HTR-8/SVneo (cell line): ENCODE results near the gene PIPOX.

ENCODE experiments used
- DNase-seq: peaks from one replicate; pipeline ENCODE4 v3.0.0; 2011; ENCODE audit warnings: low spot score, mixed read lengths; ENCODE audit not compliant: insufficient read length
- FAIRE-seq: peaks from 2 replicates; lab custom pipeline; 2011; peaks lifted over from hg19 to GRCh38; lab: Jason Lieb, UNC

PIPOX gene

GRCh38 chr17:29045026-29045425 lies 2.1 kb downstream of the PIPOX start:
- no peak for DNase-seq
- no peak for FAIRE-seq

- no peak for DNase-seq
- no peak for FAIRE-seq
These were observed 3.0 kb downstream of the PIPOX start for GRCh38 chr17:29045734-29046472.

GRCh38 chr17:29046473-29046839 lies 3.5 kb downstream of the PIPOX start:
- DNase-seq (no peak), FAIRE-seq (no peak)

GRCh38 chr17:29048440-29049368 lies 5.8 kb downstream of the PIPOX start:
- DNase-seq (peak; percentile 30), FAIRE-seq (peak; percentile 91)

- no peak for FAIRE-seq
These were observed 6.7 kb downstream of the PIPOX start for GRCh38 chr17:29049541-29050145.

GRCh38 chr17:29050176-29050575 lies 7.2 kb downstream of the PIPOX start:
- FAIRE-seq = no peak
- DNase-seq = no peak

More at GRCh38 chr17:29049541-29050145, 6.7 kb downstream of the PIPOX start:
- no peak for DNase-seq

- DNase-seq = no peak
- FAIRE-seq = no peak
These were observed 8.3 kb downstream of the PIPOX start for GRCh38 chr17:29051194-29051593.

- FAIRE-seq (no peak), DNase-seq (no peak)
These were observed 8.8 kb downstream of the PIPOX start for GRCh38 chr17:29051731-29052130.

- no peak for FAIRE-seq
- no peak for DNase-seq
These were observed 11.9 kb downstream of the PIPOX start for GRCh38 chr17:29054835-29055234.

- FAIRE-seq (no peak), DNase-seq (no peak)
These were observed 14.4 kb downstream of the PIPOX start for GRCh38 chr17:29057361-29057760.

- no peak for DNase-seq
- no peak for FAIRE-seq
These were observed 15.4 kb downstream of the PIPOX start for GRCh38 chr17:29058391-29058790.

GRCh38 chr17:29059281-29059680 lies 16.3 kb downstream of the PIPOX start:
- FAIRE-seq = no peak
- DNase-seq = no peak

GRCh38 chr17:29060475-29060874 lies 17.5 kb downstream of the PIPOX start:
- no peak for FAIRE-seq

GRCh38 chr17:29061036-29061435 lies 18.1 kb downstream of the PIPOX start:
- DNase-seq (no peak), FAIRE-seq (no peak)

More at GRCh38 chr17:29060475-29060874, 17.5 kb downstream of the PIPOX start:
- no peak for DNase-seq

GRCh38 chr17:29062215-29062614 lies 19.3 kb downstream of the PIPOX start:
- DNase-seq = no peak
- no peak for FAIRE-seq

GRCh38 chr17:29063992-29064391 lies 21.1 kb downstream of the PIPOX start:
- no peak for FAIRE-seq
- DNase-seq = no peak

- DNase-seq = no peak
- no peak for FAIRE-seq
These were observed 23.1 kb downstream of the PIPOX start for GRCh38 chr17:29066047-29066446.

- no peak for DNase-seq
- FAIRE-seq = no peak
These were observed 23.7 kb downstream of the PIPOX start for GRCh38 chr17:29066606-29067005.

- FAIRE-seq (no peak), DNase-seq (no peak)
These were observed 25.9 kb downstream of the PIPOX start for GRCh38 chr17:29068818-29069217.

GRCh38 chr17:29069526-29070041 lies 26.6 kb downstream of the PIPOX start:
- DNase-seq = no peak
- no peak for FAIRE-seq

- FAIRE-seq (no peak), DNase-seq (no peak)
These were observed 27.4 kb downstream of the PIPOX start for GRCh38 chr17:29070308-29070707.
